ENCODE data around the gene OR8D1. TPM values are rescaled to one million over a fixed set of nuclear protein-coding genes. Genes with fewer than 3 reads are reported as not detected.

Gene OR8D1
- total RNA-seq, 1 experiment from 2014 or later: not detected

DNA sequence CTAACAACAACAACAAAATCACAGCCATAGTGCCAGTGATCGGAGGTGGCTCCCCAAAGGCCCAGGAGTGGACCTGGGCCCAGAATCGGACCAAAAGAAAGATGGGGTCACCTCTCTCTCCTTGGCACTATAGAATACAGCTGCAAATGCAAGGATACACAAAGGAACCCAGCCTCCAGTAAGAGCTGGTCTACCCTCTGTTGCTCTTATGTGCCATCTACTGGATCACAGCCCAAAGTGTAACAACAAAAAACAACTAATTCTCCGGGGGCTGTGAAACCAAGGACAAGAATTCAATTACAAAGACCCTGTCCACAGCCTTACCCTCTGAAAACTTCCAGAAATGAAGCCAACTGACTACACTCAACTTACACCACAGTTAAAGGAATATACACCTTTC lies 35.9 kb downstream of the OR8D1 start:
- no peak overlapping the region for H3K27ac Mint-ChIP-seq
- peaks cover 8% of the 10 kb centered on the region; the same call in 1 of the 2 replicates for H3K36me3 Mint-ChIP-seq
- ChIA-PET POLR2A (interaction anchor here (0.6 kb wide), 1 partner anchor 681 kb away, joined by 3 read pairs; no protein-coding TSS in a partner anchor), CTCF (interaction anchor here (0.9 to 1.7 kb wide), 6 partner anchors 84 to 638 kb away, joined by 3 to 12 read pairs (median 4); no protein-coding TSS in a partner anchor)
- TF ChIP-seq CREM (CRISPR knock-in tag; IDR thresholded peaks at IDR 0.05) (no peak), NFE2L1 (CRISPR knock-in tag; IDR thresholded peaks at IDR 0.05) (no peak), OVOL2 (CRISPR knock-in tag; IDR thresholded peaks at IDR 0.05; ENCODE audit: borderline replicate concordance) (no peak), ZNF232 (CRISPR knock-in tag; IDR thresholded peaks at IDR 0.05) (no peak), ZNF121 (CRISPR knock-in tag; IDR thresholded peaks at IDR 0.05) (no peak)
- TF ChIP-seq, protein P1, sequence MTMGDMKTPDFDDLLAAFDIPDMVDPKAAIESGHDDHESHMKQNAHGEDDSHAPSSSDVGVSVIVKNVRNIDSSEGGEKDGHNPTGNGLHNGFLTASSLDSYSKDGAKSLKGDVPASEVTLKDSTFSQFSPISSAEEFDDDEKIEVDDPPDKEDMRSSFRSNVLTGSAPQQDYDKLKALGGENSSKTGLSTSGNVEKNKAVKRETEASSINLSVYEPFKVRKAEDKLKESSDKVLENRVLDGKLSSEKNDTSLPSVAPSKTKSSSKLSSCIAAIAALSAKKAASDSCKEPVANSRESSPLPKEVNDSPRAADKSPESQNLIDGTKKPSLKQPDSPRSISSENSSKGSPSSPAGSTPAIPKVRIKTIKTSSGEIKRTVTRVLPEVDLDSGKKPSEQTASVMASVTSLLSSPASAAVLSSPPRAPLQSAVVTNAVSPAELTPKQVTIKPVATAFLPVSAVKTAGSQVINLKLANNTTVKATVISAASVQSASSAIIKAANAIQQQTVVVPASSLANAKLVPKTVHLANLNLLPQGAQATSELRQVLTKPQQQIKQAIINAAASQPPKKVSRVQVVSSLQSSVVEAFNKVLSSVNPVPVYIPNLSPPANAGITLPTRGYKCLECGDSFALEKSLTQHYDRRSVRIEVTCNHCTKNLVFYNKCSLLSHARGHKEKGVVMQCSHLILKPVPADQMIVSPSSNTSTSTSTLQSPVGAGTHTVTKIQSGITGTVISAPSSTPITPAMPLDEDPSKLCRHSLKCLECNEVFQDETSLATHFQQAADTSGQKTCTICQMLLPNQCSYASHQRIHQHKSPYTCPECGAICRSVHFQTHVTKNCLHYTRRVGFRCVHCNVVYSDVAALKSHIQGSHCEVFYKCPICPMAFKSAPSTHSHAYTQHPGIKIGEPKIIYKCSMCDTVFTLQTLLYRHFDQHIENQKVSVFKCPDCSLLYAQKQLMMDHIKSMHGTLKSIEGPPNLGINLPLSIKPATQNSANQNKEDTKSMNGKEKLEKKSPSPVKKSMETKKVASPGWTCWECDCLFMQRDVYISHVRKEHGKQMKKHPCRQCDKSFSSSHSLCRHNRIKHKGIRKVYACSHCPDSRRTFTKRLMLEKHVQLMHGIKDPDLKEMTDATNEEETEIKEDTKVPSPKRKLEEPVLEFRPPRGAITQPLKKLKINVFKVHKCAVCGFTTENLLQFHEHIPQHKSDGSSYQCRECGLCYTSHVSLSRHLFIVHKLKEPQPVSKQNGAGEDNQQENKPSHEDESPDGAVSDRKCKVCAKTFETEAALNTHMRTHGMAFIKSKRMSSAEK (CRISPR knock-in tag; IDR thresholded peaks at IDR 0.05; ENCODE audit: borderline replicate concordance): no peak
- TF ChIP-seq, protein P2, sequence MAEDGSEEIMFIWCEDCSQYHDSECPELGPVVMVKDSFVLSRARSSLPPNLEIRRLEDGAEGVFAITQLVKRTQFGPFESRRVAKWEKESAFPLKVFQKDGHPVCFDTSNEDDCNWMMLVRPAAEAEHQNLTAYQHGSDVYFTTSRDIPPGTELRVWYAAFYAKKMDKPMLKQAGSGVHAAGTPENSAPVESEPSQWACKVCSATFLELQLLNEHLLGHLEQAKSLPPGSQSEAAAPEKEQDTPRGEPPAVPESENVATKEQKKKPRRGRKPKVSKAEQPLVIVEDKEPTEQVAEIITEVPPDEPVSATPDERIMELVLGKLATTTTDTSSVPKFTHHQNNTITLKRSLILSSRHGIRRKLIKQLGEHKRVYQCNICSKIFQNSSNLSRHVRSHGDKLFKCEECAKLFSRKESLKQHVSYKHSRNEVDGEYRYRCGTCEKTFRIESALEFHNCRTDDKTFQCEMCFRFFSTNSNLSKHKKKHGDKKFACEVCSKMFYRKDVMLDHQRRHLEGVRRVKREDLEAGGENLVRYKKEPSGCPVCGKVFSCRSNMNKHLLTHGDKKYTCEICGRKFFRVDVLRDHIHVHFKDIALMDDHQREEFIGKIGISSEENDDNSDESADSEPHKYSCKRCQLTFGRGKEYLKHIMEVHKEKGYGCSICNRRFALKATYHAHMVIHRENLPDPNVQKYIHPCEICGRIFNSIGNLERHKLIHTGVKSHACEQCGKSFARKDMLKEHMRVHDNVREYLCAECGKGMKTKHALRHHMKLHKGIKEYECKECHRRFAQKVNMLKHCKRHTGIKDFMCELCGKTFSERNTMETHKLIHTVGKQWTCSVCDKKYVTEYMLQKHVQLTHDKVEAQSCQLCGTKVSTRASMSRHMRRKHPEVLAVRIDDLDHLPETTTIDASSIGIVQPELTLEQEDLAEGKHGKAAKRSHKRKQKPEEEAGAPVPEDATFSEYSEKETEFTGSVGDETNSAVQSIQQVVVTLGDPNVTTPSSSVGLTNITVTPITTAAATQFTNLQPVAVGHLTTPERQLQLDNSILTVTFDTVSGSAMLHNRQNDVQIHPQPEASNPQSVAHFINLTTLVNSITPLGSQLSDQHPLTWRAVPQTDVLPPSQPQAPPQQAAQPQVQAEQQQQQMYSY (CRISPR knock-in tag; IDR thresholded peaks at IDR 0.05): no peak
- TF ChIP-seq, protein P3, sequence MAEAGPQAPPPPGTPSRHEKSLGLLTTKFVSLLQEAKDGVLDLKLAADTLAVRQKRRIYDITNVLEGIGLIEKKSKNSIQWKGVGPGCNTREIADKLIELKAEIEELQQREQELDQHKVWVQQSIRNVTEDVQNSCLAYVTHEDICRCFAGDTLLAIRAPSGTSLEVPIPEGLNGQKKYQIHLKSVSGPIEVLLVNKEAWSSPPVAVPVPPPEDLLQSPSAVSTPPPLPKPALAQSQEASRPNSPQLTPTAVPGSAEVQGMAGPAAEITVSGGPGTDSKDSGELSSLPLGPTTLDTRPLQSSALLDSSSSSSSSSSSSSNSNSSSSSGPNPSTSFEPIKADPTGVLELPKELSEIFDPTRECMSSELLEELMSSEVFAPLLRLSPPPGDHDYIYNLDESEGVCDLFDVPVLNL (CRISPR knock-in tag; IDR thresholded peaks at IDR 0.05; ENCODE audit: borderline replicate concordance, low read depth): no peak
- peaks cover 12% of the 10 kb centered on the region for H3K4me1 Mint-ChIP-seq
- H3K9me3 Mint-ChIP-seq: peaks cover 21% of the 10 kb centered on the region
- no peak for DNase-seq (ENCODE audit: low spot score)
- H3K27me3 Mint-ChIP-seq (ENCODE audit: low read depth): no peaks in the 10 kb centered on the region
- H3K4me3 Mint-ChIP-seq: no peak overlapping the region
- peak; percentile 94 for ATAC-seq

DNA sequence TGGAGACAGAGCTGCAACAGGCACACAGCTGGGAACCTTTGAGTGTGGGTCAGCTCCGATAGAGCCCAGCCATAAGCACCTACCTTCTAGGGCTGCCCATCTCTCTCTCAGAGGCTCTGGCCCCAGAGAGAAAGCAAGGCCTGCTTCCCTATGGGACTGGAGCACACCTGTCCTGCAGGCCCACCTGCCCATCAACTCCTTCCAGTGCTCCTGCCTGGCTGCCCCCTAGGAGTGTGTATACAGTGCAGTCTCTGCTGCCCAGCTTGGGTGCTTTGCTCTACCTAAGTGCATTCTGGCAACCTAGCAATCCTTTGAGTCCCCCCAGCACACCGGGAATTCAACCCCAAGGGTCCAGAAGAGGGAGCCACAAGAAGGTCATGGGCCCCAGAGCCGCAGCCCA lies 36.5 kb downstream of the OR8D1 start:
- peak; percentile 46; the same call in 1 of the 2 replicates for ATAC-seq
- H3K36me3 Mint-ChIP-seq: peaks cover 8% of the 10 kb centered on the region; the same call in 1 of the 2 replicates
- H3K4me1 Mint-ChIP-seq: peaks cover 15% of the 10 kb centered on the region
- CTCF ChIA-PET: interaction anchor here (0.9 to 1.7 kb wide), 6 partner anchors 84 to 637 kb away, joined by 3 to 12 read pairs (median 4); no protein-coding TSS in a partner anchor
- peaks cover 18% of the 10 kb centered on the region for H3K9me3 Mint-ChIP-seq
- H3K4me3 Mint-ChIP-seq: no peak overlapping the region
- POLR2A ChIA-PET: no interaction called here
- no peak overlapping the region for H3K27ac Mint-ChIP-seq
- H3K27me3 Mint-ChIP-seq (ENCODE audit: low read depth): no peaks in the 10 kb centered on the region
- no peak for DNase-seq (ENCODE audit: low spot score)
- no peak for TF ChIP-seq GABPB1 (CRISPR knock-in tag; IDR thresholded peaks at IDR 0.05)
- TF ChIP-seq NFE2L1 (CRISPR knock-in tag; IDR thresholded peaks at IDR 0.05): no peak
- TF ChIP-seq ZNF219 (CRISPR knock-in tag; IDR thresholded peaks at IDR 0.05; ENCODE audit: borderline replicate concordance): no peak
- no peak for TF ChIP-seq CREB1 (CRISPR knock-in tag; IDR thresholded peaks at IDR 0.05)
- TF ChIP-seq JUN (CRISPR knock-in tag; IDR thresholded peaks at IDR 0.05): no peak
- TF ChIP-seq FOXJ3 (CRISPR knock-in tag; IDR thresholded peaks at IDR 0.05; ENCODE audit: borderline replicate concordance): no peak
- TF ChIP-seq NR3C1 (CRISPR knock-in tag; conservative IDR thresholded peaks at IDR 0.05; ENCODE audit: low read depth): no peak
- TF ChIP-seq SMAD3 (CRISPR knock-in tag; IDR thresholded peaks at IDR 0.05; ENCODE audit: borderline replicate concordance): no peak
- TF ChIP-seq TP53 (CRISPR knock-in tag; IDR thresholded peaks at IDR 0.05): no peak
- TF ChIP-seq, protein P4, sequence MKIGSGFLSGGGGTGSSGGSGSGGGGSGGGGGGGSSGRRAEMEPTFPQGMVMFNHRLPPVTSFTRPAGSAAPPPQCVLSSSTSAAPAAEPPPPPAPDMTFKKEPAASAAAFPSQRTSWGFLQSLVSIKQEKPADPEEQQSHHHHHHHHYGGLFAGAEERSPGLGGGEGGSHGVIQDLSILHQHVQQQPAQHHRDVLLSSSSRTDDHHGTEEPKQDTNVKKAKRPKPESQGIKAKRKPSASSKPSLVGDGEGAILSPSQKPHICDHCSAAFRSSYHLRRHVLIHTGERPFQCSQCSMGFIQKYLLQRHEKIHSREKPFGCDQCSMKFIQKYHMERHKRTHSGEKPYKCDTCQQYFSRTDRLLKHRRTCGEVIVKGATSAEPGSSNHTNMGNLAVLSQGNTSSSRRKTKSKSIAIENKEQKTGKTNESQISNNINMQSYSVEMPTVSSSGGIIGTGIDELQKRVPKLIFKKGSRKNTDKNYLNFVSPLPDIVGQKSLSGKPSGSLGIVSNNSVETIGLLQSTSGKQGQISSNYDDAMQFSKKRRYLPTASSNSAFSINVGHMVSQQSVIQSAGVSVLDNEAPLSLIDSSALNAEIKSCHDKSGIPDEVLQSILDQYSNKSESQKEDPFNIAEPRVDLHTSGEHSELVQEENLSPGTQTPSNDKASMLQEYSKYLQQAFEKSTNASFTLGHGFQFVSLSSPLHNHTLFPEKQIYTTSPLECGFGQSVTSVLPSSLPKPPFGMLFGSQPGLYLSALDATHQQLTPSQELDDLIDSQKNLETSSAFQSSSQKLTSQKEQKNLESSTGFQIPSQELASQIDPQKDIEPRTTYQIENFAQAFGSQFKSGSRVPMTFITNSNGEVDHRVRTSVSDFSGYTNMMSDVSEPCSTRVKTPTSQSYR (CRISPR knock-in tag; IDR thresholded peaks at IDR 0.05): no peak
- TF ChIP-seq, protein P5, sequence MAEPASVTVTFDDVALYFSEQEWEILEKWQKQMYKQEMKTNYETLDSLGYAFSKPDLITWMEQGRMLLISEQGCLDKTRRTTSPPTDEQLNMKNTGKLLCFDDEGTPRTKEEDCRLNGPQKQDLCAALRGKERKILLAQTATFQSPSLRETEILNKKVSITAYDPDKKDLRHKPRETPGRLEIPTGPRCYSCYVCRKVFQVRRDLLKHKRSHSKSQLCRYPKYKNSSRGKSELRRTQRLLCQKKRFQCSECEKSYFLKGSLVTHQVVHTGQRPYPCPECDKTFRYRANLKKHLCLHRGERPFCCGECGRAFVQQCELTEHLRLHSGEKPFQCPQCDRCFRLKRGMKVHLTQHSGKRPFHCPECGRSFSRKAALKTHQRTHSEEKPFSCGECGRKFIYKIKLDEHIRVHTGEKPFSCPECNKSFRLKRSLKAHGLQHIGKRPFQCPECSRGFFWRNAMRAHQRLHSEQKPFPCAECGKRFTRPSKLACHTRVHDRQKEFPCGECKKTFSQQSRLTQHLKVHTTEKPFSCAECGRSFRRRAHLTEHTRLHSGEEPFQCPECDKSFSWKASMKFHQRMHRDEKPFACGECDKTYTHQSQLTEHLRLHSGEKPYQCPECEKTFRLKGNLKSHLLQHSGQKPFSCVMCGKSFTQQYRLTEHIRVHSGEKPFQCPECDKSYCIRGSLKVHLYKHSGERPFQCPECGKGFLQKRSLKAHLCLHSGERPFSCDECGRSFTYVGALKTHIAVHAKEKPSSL (CRISPR knock-in tag; conservative IDR thresholded peaks at IDR 0.05): no peak
- no peak for TF ChIP-seq SMAD4 (CRISPR knock-in tag; IDR thresholded peaks at IDR 0.05)
